HepG2 (cell line): ENCODE measurements around the gene TMEM184B. TPM values are rescaled to one million over a fixed set of nuclear protein-coding genes. Genes with fewer than 3 reads are reported as not detected.
A peak's percentile ranks its signal among the peaks of the same experiment; 100 is the strongest.

Source experiments
- ASH2L ChIP-seq: fragments of 300-600, 200-600 bp; sonication (generic); IDR thresholded peaks from 2 replicates; pipeline ENCODE4 v1.7.0; 2017; ENCODE audit warnings: low read depth, mild to moderate bottlenecking, moderate library complexity, mixed read lengths, low read length; ENCODE audit not compliant: insufficient read length
- BCL3 ChIP-seq: sonication (generic); formaldehyde crosslinking; IDR thresholded peaks from 2 replicates; pipeline ENCODE4 v1.5.1; 2020; ENCODE audit warnings: mild to moderate bottlenecking, missing genetic modification reagents, moderate library complexity
- BCL6 ChIP-seq: IDR thresholded peaks from 2 replicates; pipeline ENCODE4 v1.6.1; 2016; ENCODE audit warnings: missing genetic modification reagents, missing compliant biosample characterization
- CBFB ChIP-seq: sonication (generic); formaldehyde crosslinking; IDR thresholded peaks from 2 replicates; pipeline ENCODE4 v1.4.0; 2020; ENCODE audit warnings: missing genetic modification reagents
- GTF3A ChIP-seq: sonication (generic); formaldehyde crosslinking; conservative IDR thresholded peaks from 2 replicates; pipeline ENCODE4 v1.4.0; 2020; ENCODE audit warnings: mild to moderate bottlenecking, missing genetic modification reagents
- HES4 ChIP-seq: sonication (generic); formaldehyde crosslinking; IDR thresholded peaks from 2 replicates; pipeline ENCODE4 v1.9.0; 2021; ENCODE audit warnings: mild to moderate bottlenecking, missing genetic modification reagents, borderline replicate concordance
- HMG20A ChIP-seq: IDR thresholded peaks from 2 replicates; pipeline ENCODE4 v1.6.1; 2016; ENCODE audit warnings: borderline replicate concordance
- MXD3 ChIP-seq: IDR thresholded peaks from 2 replicates; pipeline ENCODE4 v1.6.1; 2016; ENCODE audit warnings: mild to moderate bottlenecking, missing biosample characterization, missing genetic modification reagents
- PLSCR1 ChIP-seq: sonication (generic); formaldehyde crosslinking; IDR thresholded peaks from 2 replicates; pipeline ENCODE4 v1.5.0; 2020; ENCODE audit warnings: missing genetic modification reagents, mild to moderate bottlenecking, borderline replicate concordance
- SOX6 ChIP-seq, 2 experiments: fragments of 450-650 bp in 1 of 2; sonication (generic) in 1 of 2; formaldehyde crosslinking in 1 of 2; IDR thresholded peaks; 2 replicates each; pipeline versions ENCODE4 v1.4.0 to v1.6.1; 2017 to 2020; ENCODE audit warnings: antibody characterized with exemption in 1 of 2, mild to moderate bottlenecking in 1 of 2, missing genetic modification reagents in 1 of 2
- ZBTB33 ChIP-seq: sonication (generic); formaldehyde crosslinking; IDR thresholded peaks from 2 replicates; pipeline ENCODE4 v1.4.0; 2020; ENCODE audit warnings: missing genetic modification reagents
- ZFX ChIP-seq: sonication (generic); formaldehyde crosslinking; IDR thresholded peaks from 2 replicates; pipeline ENCODE4 v1.4.0; 2020; ENCODE audit warnings: mild to moderate bottlenecking, low read depth, missing genetic modification reagents, moderate library complexity
- ZGPAT ChIP-seq: IDR thresholded peaks from 2 replicates; pipeline ENCODE4 v1.6.1; 2016; ENCODE audit warnings: mild to moderate bottlenecking
- ZNF292 ChIP-seq: sonication (generic); formaldehyde crosslinking; IDR thresholded peaks from 2 replicates; pipeline ENCODE4 v1.8.1; 2022; ENCODE audit warnings: mild to moderate bottlenecking, low read depth, missing genetic modification reagents, borderline replicate concordance
- ZNF414 ChIP-seq: sonication (generic); formaldehyde crosslinking; IDR thresholded peaks from 2 replicates; pipeline ENCODE4 v1.5.0; 2020; ENCODE audit warnings: missing genetic modification reagents
- ZNF44 ChIP-seq: sonication (generic); formaldehyde crosslinking; IDR thresholded peaks from 2 replicates; pipeline ENCODE4 v1.5.1; 2020; ENCODE audit warnings: mild to moderate bottlenecking, missing genetic modification reagents
- ZNF451 ChIP-seq: sonication (generic); formaldehyde crosslinking; IDR thresholded peaks from 2 replicates; pipeline ENCODE4 v1.5.0; 2020; ENCODE audit warnings: mild to moderate bottlenecking, missing genetic modification reagents
- ZNF607 ChIP-seq: sonication (generic); formaldehyde crosslinking; IDR thresholded peaks from 2 replicates; pipeline ENCODE4 v1.5.1; 2020; ENCODE audit warnings: missing genetic modification reagents, mild to moderate bottlenecking, borderline replicate concordance
- polyA plus RNA-seq, 8 experiments: library from polyadenylated mRNA; depleted of rRNA in 3 of 8; stranded (reverse) in 7 of 8; unstranded in 1 of 8; fragments of >200 nt; fragmentation: Illumina TruSeq in 4 of 8; extraction: Trizol in 4 of 8; gene quantifications; 2 replicates each; pipeline versions ENCODE4 v1.2.1 to v1.2.3, GENCODE V29; 2011 to 2016; ENCODE audit warnings: low read depth in 4 of 8, missing spikeins in 1 of 8, mixed read lengths in 1 of 8; ENCODE audit not compliant: insufficient read depth in 1 of 8
- total RNA-seq, 5 experiments: library from RNA; depleted of rRNA; stranded (reverse); fragments of >200 nt; fragmentation: Illumina TruSeq; extraction: Trizol; gene quantifications; 2 replicates each; pipeline ENCODE4 v1.2.3, GENCODE V29; 2016; ENCODE audit warnings: low read depth in 1 of 5

The TMEM184B gene
- total and polyA plus RNA-seq, 2 of the 13 experiments (the other 11 are each of a cell fraction or from before 2014, with no cell fraction given), result 15.9 to 16.0 TPM

- TF ChIP-seq ZBTB33 (CRISPR knock-in tag) (peak; percentile 11; the same call in 1 of the 2 replicates), ZNF414 (CRISPR knock-in tag) (peak; percentile 76; the same call in 1 of the 2 replicates), ZNF292 (0 out of 2 replicates have a peak, but pooled peaks have one; percentile 42), ASH2L (no peak), CBFB (CRISPR knock-in tag) (peak; percentile 74; the same call in 1 of the 2 replicates), BCL6 (CRISPR knock-in tag) (no peak), ZNF44 (CRISPR knock-in tag) (no peak), ZNF451 (CRISPR knock-in tag) (peak; percentile 77), ZGPAT (CRISPR knock-in tag) (no peak; the same call in none of the 2 replicates), SOX6 (IDR thresholded peaks at IDR 0.05) (no peak), SOX6 (CRISPR knock-in tag; IDR thresholded peaks at IDR 0.05) (peak; percentile 65; the same call in 1 of the 2 replicates), HES4 (CRISPR knock-in tag) (no peak), ZNF607 (CRISPR knock-in tag) (0 out of 2 replicates have a peak, but pooled peaks have one; percentile 78), BCL3 (peak; percentile 100), HMG20A (CRISPR knock-in tag) (peak; percentile 63; the same call in 1 of the 2 replicates), PLSCR1 (CRISPR knock-in tag) (no peak), ZFX (CRISPR knock-in tag) (peak; percentile 83), GTF3A (CRISPR knock-in tag) (no peak), MXD3 (CRISPR knock-in tag) (peak; percentile 85)
Observed at GRCh38 chr22:38218661-38219622, 53.9 kb downstream of the TMEM184B start (continued).
